HL-60 (cell line): ENCODE results near the gene RAB11FIP2.

Experiments used
- CTCF ChIP-seq: IDR thresholded peaks from one replicate; pipeline ENCODE4 v1.5.1; 2011; ENCODE audit warnings: low read length, control low read depth, inconsistent platforms; ENCODE audit not compliant: insufficient read depth
- POLR2AphosphoS5 ChIP-seq: IDR thresholded peaks from 2 replicates; pipeline ENCODE4 v1.6.1; 2012; ENCODE audit warnings: low read depth

DNA sequence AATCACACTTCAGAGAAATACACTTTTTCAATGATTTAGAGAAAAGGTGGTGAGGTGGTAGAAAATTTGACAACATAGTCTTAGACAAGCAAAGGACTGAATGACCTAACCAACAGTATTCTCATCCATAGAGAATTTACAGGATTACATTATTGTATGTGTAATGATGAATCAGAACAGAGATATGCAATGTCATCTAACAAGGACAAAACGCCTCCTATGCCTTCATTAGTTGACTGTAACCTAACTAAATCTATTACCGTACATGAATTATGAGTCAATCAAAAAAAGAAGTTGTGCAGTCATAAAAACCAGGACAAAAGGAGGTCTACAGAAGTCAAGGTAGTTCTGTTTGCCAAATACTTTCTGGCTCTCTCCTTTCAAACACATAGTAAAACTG lies 66.5 kb downstream of the RAB11FIP2 start:
- no peak for TF ChIP-seq CTCF
- no peak for TF ChIP-seq POLR2AphosphoS5
